Stimulated activated CD4-positive, alpha-beta T cell treated with anti-CD3 and anti-CD28 coated beads, Interleukin-12 subunit alpha, Interleukin-12 subunit beta, amount 100 ng/mL, for 24 hours (primary cell): ENCODE results near the gene SNED1.

Source experiments
- DNase-seq, 2 experiments: peaks; one replicate each; pipeline ENCODE4 v3.0.0-alpha.2; 2020; ENCODE audit warnings: low read depth in 2 of 2

Gene SNED1

GRCh38 chr2:241067501-241068135, 69.2 kb downstream of the SNED1 start:
- no peak for DNase-seq

- no peak for DNase-seq
Measured at GRCh38 chr2:241068136-241068941, 69.9 kb downstream of the SNED1 start.

GRCh38 chr2:241068942-241069810, 70.8 kb downstream of the SNED1 start:
- no peak for DNase-seq

GRCh38 chr2:241069821-241070281, 71.4 kb downstream of the SNED1 start:
- DNase-seq, result no peak

- no peak for DNase-seq
Measured at GRCh38 chr2:241070361-241070760, 71.9 kb downstream of the SNED1 start.

GRCh38 chr2:241070811-241071676, 72.6 kb downstream of the SNED1 start:
- no peak for DNase-seq

GRCh38 chr2:241071677-241072111, 73.3 kb downstream of the SNED1 start:
- DNase-seq, result no peak

- no peak for DNase-seq
Measured at GRCh38 chr2:241072151-241072550, 73.7 kb downstream of the SNED1 start.

- no peak for DNase-seq
Measured at GRCh38 chr2:241072553-241073165, 74.2 kb downstream of the SNED1 start.

- DNase-seq, result no peak
Measured at GRCh38 chr2:241073166-241074064, 75.0 kb downstream of the SNED1 start.

GRCh38 chr2:241074065-241074818, 75.8 kb downstream of the SNED1 start:
- DNase-seq, result no peak

GRCh38 chr2:241074901-241075540, 76.6 kb downstream of the SNED1 start:
- no peak for DNase-seq

GRCh38 chr2:241080405-241081189, 82.2 kb downstream of the SNED1 start:
- no peak for DNase-seq

GRCh38 chr2:241081190-241081642, 82.8 kb downstream of the SNED1 start:
- DNase-seq, result no peak

- DNase-seq, result no peak
Measured at GRCh38 chr2:241081643-241082340, 83.4 kb downstream of the SNED1 start.

GRCh38 chr2:241082341-241083090, 84.1 kb downstream of the SNED1 start:
- no peak for DNase-seq
